CD4-positive, alpha-beta T cell (primary cell): ENCODE results near the gene ZNF516. TPM values are rescaled to one million over a fixed set of nuclear protein-coding genes. Genes with fewer than 3 reads are reported as not detected.

Experiments
- ATAC-seq: fragments of 200-7000 bp; cut with Tn5 transposase; one replicate; pipeline ENCODE4 v1.10.0; 2022; ENCODE audit warnings: mild to moderate bottlenecking; ENCODE audit not compliant: poor library complexity
- CTCF ChIA-PET: fragments of 350-600 bp; sonication (Branson Sonifier 250); formaldehyde crosslinking; loops from one replicate; lab custom pipeline; 2021; ENCODE audit warnings: antibody characterized with exemption, inconsistent platforms; lab: Charles Lee
- POLR2A ChIA-PET: fragments of 350-600 bp; sonication (Branson Sonifier 250); formaldehyde crosslinking; loops from one replicate; lab custom pipeline; 2021; ENCODE audit warnings: antibody characterized with exemption, inconsistent platforms; lab: Charles Lee
- DNase-seq, 14 experiments: peaks; one replicate each; pipeline ENCODE4 v3.0.0-alpha.2; 2013 to 2020; ENCODE audit warnings: mixed read lengths in 2 of 14
- H3K27ac ChIP-seq, 2 donors: one replicate each; pipeline versions ENCODE4 v1.5.1 to v1.7.0; 2013; ENCODE audit warnings: low read length in 2 of 2, low read depth in 1 of 2, mild to moderate bottlenecking in 1 of 2
- H3K27me3 ChIP-seq, 2 experiments: 1 replicate in 1 of 2; 2 replicates in 1 of 2; pipeline versions ENCODE4 v1.6.1 to v1.7.0; 2013; ENCODE audit warnings: low read length in 2 of 2, control low read depth in 1 of 2, mild to moderate bottlenecking in 1 of 2, moderate library complexity in 1 of 2; ENCODE audit not compliant: insufficient read depth in 2 of 2, control insufficient read depth in 1 of 2
- H3K36me3 ChIP-seq: one replicate; pipeline ENCODE4 v1.6.1; 2013; ENCODE audit warnings: low read length, control low read depth; ENCODE audit not compliant: insufficient read depth
- H3K4me1 ChIP-seq: one replicate; pipeline ENCODE4 v1.6.1; 2013; ENCODE audit warnings: low read length, control low read depth; ENCODE audit not compliant: insufficient read depth
- H3K4me3 ChIP-seq: one replicate; pipeline ENCODE4 v1.5.1; 2013; ENCODE audit warnings: mild to moderate bottlenecking, low read length, moderate library complexity
- H3K9me3 ChIP-seq, 2 experiments: 1 replicate in 1 of 2; 2 replicates in 1 of 2; pipeline versions ENCODE4 v1.6.1 to v1.7.0; 2013; ENCODE audit warnings: low read length in 2 of 2, mild to moderate bottlenecking in 2 of 2, control low read depth in 1 of 2, moderate library complexity in 1 of 2; ENCODE audit not compliant: control insufficient read depth in 1 of 2, insufficient read depth in 1 of 2
- H3K27ac Mint-ChIP-seq: one replicate; pipeline ENCODE4 v1.8.0; 2020; ENCODE audit warnings: mixed read lengths
- H3K27me3 Mint-ChIP-seq: one replicate; pipeline ENCODE4 v1.8.0; 2021; ENCODE audit warnings: mixed read lengths
- H3K36me3 Mint-ChIP-seq: one replicate; pipeline ENCODE4 v1.8.0; 2021; ENCODE audit warnings: low read depth, mixed read lengths
- H3K4me1 Mint-ChIP-seq: one replicate; pipeline ENCODE4 v1.8.0; 2021; ENCODE audit warnings: low read depth, mixed read lengths
- H3K4me3 Mint-ChIP-seq: one replicate; pipeline ENCODE4 v1.8.0; 2020; ENCODE audit warnings: mild to moderate bottlenecking, mixed read lengths
- H3K9me3 Mint-ChIP-seq: one replicate; pipeline ENCODE4 v1.8.0; 2020; ENCODE audit warnings: mixed read lengths
- intact Hi-C, 2 experiments: fragments of 100-400 bp; cut with DNase I in 1 of 2; cut with micrococcal nuclease in 1 of 2; formaldehyde crosslinking; loops; one replicate each; pipeline versions ENCODE4 v1.15.1 to v1.9.0; 2023 to 2025; cut with DNase I, micrococcal nuclease
- total RNA-seq, 174 experiments: library from RNA in 2 of 174; stranded (reverse) in 2 of 174; gene quantifications; one replicate each; pipeline ENCODE4 v1.2.3 and lab custom pipeline; 2021 to 2026
- TF ChIP-seq, protein P1 (sequence below): fragments of 200-600 bp; IDR thresholded peaks from one replicate; pipeline ENCODE4 v1.8.0; 2022; ENCODE audit warnings: antibody characterized with exemption, mild to moderate bottlenecking

Gene ZNF516
- total RNA-seq, 2 experiments from 2014 or later = 22.4 to 29.3 TPM

DNA sequence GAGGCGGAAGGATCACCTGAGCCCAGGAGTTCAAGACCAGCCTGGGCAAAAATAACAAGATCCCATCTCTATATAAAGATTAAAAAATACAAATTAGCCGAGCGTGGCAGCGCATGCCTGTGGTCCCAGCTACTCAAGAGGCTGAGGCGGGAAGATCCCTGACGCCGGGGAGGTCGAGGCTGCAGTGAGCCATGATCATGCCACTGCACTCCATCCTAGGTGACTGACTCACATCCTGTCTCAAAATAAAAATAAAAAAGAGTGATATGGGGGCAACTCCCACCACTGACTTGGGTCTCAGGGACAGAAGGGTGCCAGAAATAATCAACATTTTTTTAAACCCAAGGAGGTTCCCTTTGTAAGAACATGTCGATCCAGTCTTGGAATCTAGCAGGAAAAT, 37.6 kb downstream of the ZNF516 start:
- H3K9me3 Mint-ChIP-seq = no peaks in the 10 kb centered on the region
- ATAC-seq (no peak), DNase-seq (no peak)
- peaks cover 29% of the 10 kb centered on the region for H3K4me1 Mint-ChIP-seq
- CTCF ChIA-PET = no interaction called here
- Histone ChIP-seq H3K27ac (no peak overlapping the region), H3K27me3 (no peaks in the 10 kb centered on the region), H3K36me3 (peaks cover 2% of the 10 kb centered on the region), H3K4me1 (peaks cover 4% of the 10 kb centered on the region), H3K9me3 (no peaks in the 10 kb centered on the region), H3K4me3 (no peak overlapping the region)
- H3K4me3 Mint-ChIP-seq = no peak overlapping the region
- H3K36me3 Mint-ChIP-seq = peaks cover 6% of the 10 kb centered on the region
- peaks cover 2% of the 10 kb centered on the region for H3K27me3 Mint-ChIP-seq
- POLR2A ChIA-PET = no interaction called here
- H3K27ac Mint-ChIP-seq = no peak overlapping the region
- TF ChIP-seq, protein P1, sequence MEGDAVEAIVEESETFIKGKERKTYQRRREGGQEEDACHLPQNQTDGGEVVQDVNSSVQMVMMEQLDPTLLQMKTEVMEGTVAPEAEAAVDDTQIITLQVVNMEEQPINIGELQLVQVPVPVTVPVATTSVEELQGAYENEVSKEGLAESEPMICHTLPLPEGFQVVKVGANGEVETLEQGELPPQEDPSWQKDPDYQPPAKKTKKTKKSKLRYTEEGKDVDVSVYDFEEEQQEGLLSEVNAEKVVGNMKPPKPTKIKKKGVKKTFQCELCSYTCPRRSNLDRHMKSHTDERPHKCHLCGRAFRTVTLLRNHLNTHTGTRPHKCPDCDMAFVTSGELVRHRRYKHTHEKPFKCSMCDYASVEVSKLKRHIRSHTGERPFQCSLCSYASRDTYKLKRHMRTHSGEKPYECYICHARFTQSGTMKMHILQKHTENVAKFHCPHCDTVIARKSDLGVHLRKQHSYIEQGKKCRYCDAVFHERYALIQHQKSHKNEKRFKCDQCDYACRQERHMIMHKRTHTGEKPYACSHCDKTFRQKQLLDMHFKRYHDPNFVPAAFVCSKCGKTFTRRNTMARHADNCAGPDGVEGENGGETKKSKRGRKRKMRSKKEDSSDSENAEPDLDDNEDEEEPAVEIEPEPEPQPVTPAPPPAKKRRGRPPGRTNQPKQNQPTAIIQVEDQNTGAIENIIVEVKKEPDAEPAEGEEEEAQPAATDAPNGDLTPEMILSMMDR = no peak
- intact Hi-C loops = no loop called here

DNA sequence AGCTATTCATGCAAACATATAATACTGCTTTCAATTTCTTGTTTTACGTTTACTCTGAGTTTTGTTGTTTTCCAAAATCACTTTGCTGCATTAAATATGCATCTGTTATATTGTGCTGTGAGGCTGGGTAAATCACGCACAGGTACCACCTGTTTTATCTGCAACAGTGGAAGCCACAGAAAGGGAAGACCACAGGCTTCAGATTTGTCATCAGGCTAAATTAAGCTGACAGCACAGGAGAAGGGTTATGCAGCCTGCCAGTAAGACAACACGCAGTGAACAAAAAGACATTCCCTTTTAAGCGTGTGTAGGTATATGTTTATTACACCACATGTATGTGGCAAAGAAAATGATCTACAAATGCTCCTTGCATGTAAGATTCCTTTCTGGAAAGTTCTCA, 38.2 kb downstream of the ZNF516 start:
- Histone ChIP-seq H3K27me3 (peaks cover 0 to 5% of the 10 kb centered on the region in 2 experiments), H3K9me3 (no peaks in the 10 kb centered on the region), H3K27ac (no peak overlapping the region), H3K4me1 (peaks cover 10% of the 10 kb centered on the region), H3K36me3 (peaks cover 2% of the 10 kb centered on the region), H3K4me3 (no peak overlapping the region)
- no peak overlapping the region for H3K4me3 Mint-ChIP-seq
- ATAC-seq (no peak), DNase-seq (no peak)
- H3K4me1 Mint-ChIP-seq = peaks cover 30% of the 10 kb centered on the region
- TF ChIP-seq, protein P1 = no peak
- H3K27me3 Mint-ChIP-seq = peaks cover 3% of the 10 kb centered on the region
- H3K27ac Mint-ChIP-seq = no peak overlapping the region
- H3K9me3 Mint-ChIP-seq = no peaks in the 10 kb centered on the region
- CTCF ChIA-PET = no interaction called here
- intact Hi-C loops = no loop called here
- no peaks in the 10 kb centered on the region for H3K36me3 Mint-ChIP-seq
- POLR2A ChIA-PET = no interaction called here

DNA sequence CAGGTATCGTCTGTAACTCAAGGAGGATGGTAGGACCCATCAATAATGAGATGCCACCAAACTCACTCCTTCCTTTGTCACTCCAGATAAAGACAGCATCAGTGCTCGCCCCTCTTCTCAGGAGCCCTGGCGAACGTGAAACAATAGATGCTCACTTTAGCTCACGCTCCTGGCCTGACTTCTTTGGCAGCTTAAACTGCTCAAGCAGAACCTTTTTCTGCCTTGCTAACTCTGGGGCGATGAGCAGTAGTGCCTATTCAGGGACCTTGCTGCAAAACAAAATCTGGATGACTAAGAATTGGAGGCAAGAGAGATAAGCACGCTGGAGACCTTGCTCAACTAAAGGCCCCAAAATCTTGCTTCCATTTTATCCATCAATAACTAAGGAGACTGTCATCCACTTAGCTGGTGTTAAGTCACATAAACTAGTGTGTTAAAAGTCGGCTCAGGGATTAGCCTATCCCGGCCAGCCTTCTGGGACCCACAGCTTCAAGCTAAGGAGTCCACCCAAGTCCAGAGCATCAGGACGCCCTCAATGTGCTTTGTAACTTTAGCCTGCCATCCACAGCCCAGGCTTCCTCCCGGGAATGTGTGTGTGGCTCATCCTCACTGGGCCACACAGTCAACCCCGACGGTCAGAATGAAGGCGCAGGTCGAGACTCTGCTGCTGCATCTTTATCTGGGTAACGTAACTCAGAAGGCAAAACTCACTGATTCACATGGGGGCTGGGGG, 38.9 kb downstream of the ZNF516 start:
- H3K4me1 Mint-ChIP-seq = peaks cover 36% of the 10 kb centered on the region
- no peak overlapping the region for H3K27ac Mint-ChIP-seq
- Histone ChIP-seq H3K9me3 (no peaks in the 10 kb centered on the region), H3K4me1 (peaks cover 14% of the 10 kb centered on the region), H3K27me3 (peaks cover 0 to 7% of the 10 kb centered on the region in 2 experiments), H3K4me3 (no peak overlapping the region), H3K27ac (no peak overlapping the region), H3K36me3 (peaks cover 2% of the 10 kb centered on the region)
- no peaks in the 10 kb centered on the region for H3K36me3 Mint-ChIP-seq
- ATAC-seq (no peak), DNase-seq (no peak)
- no peak overlapping the region for H3K4me3 Mint-ChIP-seq
- ChIA-PET POLR2A (no interaction called here), CTCF (no interaction called here)
- H3K9me3 Mint-ChIP-seq = no peaks in the 10 kb centered on the region
- intact Hi-C loops = no loop called here
- TF ChIP-seq, protein P1 = no peak
- peaks cover 7% of the 10 kb centered on the region for H3K27me3 Mint-ChIP-seq
